Fibroblast of lung (primary cell): ENCODE measurements around the gene HM13. TPM values are rescaled to one million over a fixed set of nuclear protein-coding genes. Genes with fewer than 3 reads are reported as not detected.

Experiments
- DNase-seq, 2 donors: peaks; one replicate each; pipeline versions ENCODE4 v3.0.0 to v3.0.0-alpha.2; 2010; ENCODE audit warnings: low read depth in 2 of 2
- H2AFZ ChIP-seq: 2 replicates; pipeline ENCODE4 v1.5.1; 2012; ENCODE audit warnings: low read length, control low read depth, inconsistent platforms
- H3K27ac ChIP-seq: 2 replicates; pipeline ENCODE4 v1.5.1; 2011; ENCODE audit warnings: low read length, control low read depth; ENCODE audit not compliant: insufficient read depth
- H3K27me3 ChIP-seq: 2 replicates; pipeline ENCODE4 v1.5.1; 2011; ENCODE audit warnings: mild to moderate bottlenecking, low read length; ENCODE audit not compliant: control insufficient read depth, insufficient read depth
- H3K36me3 ChIP-seq: 2 replicates; pipeline ENCODE4 v1.5.1; 2011; ENCODE audit warnings: low read length; ENCODE audit not compliant: control insufficient read depth, insufficient read depth
- H3K4me1 ChIP-seq: 2 replicates; pipeline ENCODE4 v1.5.1; 2011; ENCODE audit warnings: low read length; ENCODE audit not compliant: control insufficient read depth, insufficient read depth; ENCODE audit errors: extremely low read depth
- H3K4me2 ChIP-seq: 2 replicates; pipeline ENCODE4 v1.5.1; 2011; ENCODE audit warnings: low read length, control low read depth; ENCODE audit not compliant: insufficient read depth; ENCODE audit errors: extremely low read depth
- H3K4me3 ChIP-seq, 4 experiments: fragments of 200-600 bp in 1 of 4; sonication (generic) in 1 of 4; replicated peaks in 1 of 4; 2 replicates each; pipeline ENCODE4 v1.5.1; 2011 to 2016; ENCODE audit warnings: low read length in 4 of 4, low read depth in 3 of 4, mild to moderate bottlenecking in 3 of 4, control low read depth in 2 of 4, inconsistent platforms in 1 of 4, mixed read lengths in 1 of 4; ENCODE audit not compliant: insufficient read depth in 1 of 4; ENCODE audit errors: control extremely low read depth in 1 of 4
- H3K79me2 ChIP-seq: 2 replicates; pipeline ENCODE4 v1.5.1; 2012; ENCODE audit warnings: mild to moderate bottlenecking, low read length, inconsistent platforms; ENCODE audit not compliant: control insufficient read depth, insufficient read depth
- H3K9ac ChIP-seq: 2 replicates; pipeline ENCODE4 v1.5.1; 2011; ENCODE audit warnings: mild to moderate bottlenecking, low read length, control low read depth; ENCODE audit not compliant: insufficient read depth
- H3K9me3 ChIP-seq: 2 replicates; pipeline ENCODE4 v1.5.1; 2012; ENCODE audit warnings: low read depth, low read length; ENCODE audit not compliant: control insufficient read depth, insufficient read depth
- H4K20me1 ChIP-seq: 2 replicates; pipeline ENCODE4 v1.5.1; 2011; ENCODE audit warnings: low read length; ENCODE audit not compliant: control insufficient read depth, insufficient read depth; ENCODE audit errors: extremely low read depth
- EZH2 ChIP-seq: IDR thresholded peaks from 2 replicates; pipeline ENCODE4 v1.5.1; 2012; ENCODE audit warnings: low read length, control low read depth, mild to moderate bottlenecking; ENCODE audit errors: missing control alignments
- polyA plus RNA-seq, 2 donors: library from polyadenylated mRNA; depleted of rRNA in 1 of 2; stranded (reverse) in 1 of 2; unstranded in 1 of 2; fragments of >200 nt; gene quantifications; 2 replicates each; pipeline ENCODE4 v1.2.1, GENCODE V29; 2011 to 2012; ENCODE audit warnings: missing spikeins in 1 of 2
- total RNA-seq: library from RNA; depleted of rRNA; stranded (reverse); fragments of >200 nt; gene quantifications from 2 replicates; pipeline ENCODE4 v1.2.1, GENCODE V29; 2014
- TF ChIP-seq, protein P1 (sequence below), 2 donors: IDR thresholded peaks in 1 of 2; conservative IDR thresholded peaks in 1 of 2; 1 replicate in 1 of 2; 2 replicates in 1 of 2; pipeline ENCODE4 v1.5.1; 2011 to 2012; ENCODE audit warnings: low read length in 2 of 2, control low read depth in 1 of 2, inconsistent platforms in 1 of 2, low read depth in 1 of 2, mild to moderate bottlenecking in 1 of 2

The HM13 gene
- total and polyA plus RNA-seq, 2 donors (not counting 1 experiment from before 2014, with no cell fraction given) = 52.5 to 157 TPM

DNA sequence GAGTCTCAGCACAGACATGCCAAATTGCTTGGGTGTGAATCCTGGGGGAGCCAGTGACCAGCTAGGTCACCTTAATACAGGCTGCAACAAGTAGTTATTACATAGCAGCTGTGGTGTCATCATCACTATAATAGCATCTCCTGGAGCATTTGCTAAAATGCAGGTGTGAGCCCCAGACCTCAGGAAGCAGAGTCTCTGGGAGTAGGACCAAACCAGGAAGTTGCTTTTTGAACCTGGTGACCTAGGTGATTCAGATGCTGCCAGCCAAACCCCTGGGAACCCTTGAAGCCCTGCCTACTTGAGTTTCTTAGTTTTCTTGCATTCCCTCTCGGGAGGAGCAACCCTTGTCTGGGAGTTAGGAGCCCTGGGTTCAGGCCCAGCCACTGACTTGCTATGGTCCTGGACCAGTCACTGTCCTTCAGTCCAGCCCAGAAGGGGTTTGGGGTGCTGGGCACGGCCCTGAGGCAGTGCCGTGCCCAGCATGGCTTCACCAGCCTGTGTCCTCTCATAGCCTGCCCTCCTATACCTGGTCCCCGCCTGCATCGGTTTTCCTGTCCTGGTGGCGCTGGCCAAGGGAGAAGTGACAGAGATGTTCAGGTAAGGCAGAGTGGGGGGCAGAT, 51.6 kb downstream of the HM13 start:
- Histone ChIP-seq H3K4me1 (peaks cover 18% of the 10 kb centered on the region), H3K79me2 (no peaks in the 10 kb centered on the region), H3K27me3 (no peaks in the 10 kb centered on the region), H3K9me3 (no peaks in the 10 kb centered on the region), H2AFZ (no peak overlapping the region), H3K4me3 (no peak overlapping the region), H3K36me3 (peaks cover 32% of the 10 kb centered on the region), H3K4me2 (no peak overlapping the region), H3K27ac (no peak overlapping the region), H3K9ac (no peak overlapping the region), H4K20me1 (no peaks in the 10 kb centered on the region)
- DNase-seq = no peak
- TF ChIP-seq EZH2 = no peak
- TF ChIP-seq, protein P1, sequence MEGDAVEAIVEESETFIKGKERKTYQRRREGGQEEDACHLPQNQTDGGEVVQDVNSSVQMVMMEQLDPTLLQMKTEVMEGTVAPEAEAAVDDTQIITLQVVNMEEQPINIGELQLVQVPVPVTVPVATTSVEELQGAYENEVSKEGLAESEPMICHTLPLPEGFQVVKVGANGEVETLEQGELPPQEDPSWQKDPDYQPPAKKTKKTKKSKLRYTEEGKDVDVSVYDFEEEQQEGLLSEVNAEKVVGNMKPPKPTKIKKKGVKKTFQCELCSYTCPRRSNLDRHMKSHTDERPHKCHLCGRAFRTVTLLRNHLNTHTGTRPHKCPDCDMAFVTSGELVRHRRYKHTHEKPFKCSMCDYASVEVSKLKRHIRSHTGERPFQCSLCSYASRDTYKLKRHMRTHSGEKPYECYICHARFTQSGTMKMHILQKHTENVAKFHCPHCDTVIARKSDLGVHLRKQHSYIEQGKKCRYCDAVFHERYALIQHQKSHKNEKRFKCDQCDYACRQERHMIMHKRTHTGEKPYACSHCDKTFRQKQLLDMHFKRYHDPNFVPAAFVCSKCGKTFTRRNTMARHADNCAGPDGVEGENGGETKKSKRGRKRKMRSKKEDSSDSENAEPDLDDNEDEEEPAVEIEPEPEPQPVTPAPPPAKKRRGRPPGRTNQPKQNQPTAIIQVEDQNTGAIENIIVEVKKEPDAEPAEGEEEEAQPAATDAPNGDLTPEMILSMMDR (conservative IDR thresholded peaks at IDR 0.05 in 1 of 2, IDR thresholded peaks at IDR 0.05 in 1 of 2; ENCODE audit: low read depth in 1 of 2, low read length in 2 of 2) = no peak

- H3K9me3 ChIP-seq = no peaks in the 10 kb centered on the region
- peaks cover 14% of the 10 kb centered on the region for H3K4me1 ChIP-seq
- no peak overlapping the region for H2AFZ ChIP-seq
- TF ChIP-seq EZH2 = no peak
- TF ChIP-seq, protein P1 (conservative IDR thresholded peaks at IDR 0.05 in 1 of 2, IDR thresholded peaks at IDR 0.05 in 1 of 2; ENCODE audit: low read depth in 1 of 2, low read length in 2 of 2) = no peak
- H3K4me3 ChIP-seq = no peak overlapping the region
- H3K27ac ChIP-seq = no peak overlapping the region
- H3K79me2 ChIP-seq = no peaks in the 10 kb centered on the region
- no peak overlapping the region for H3K4me2 ChIP-seq
- no peaks in the 10 kb centered on the region for H4K20me1 ChIP-seq
- H3K36me3 ChIP-seq = peaks cover 32% of the 10 kb centered on the region
- H3K27me3 ChIP-seq = no peaks in the 10 kb centered on the region
- no peak for DNase-seq
- H3K9ac ChIP-seq = no peak overlapping the region
These were observed 52.0 kb downstream of the HM13 start for GRCh38 chr20:31566319-31566657.

- H3K36me3 ChIP-seq = peaks cover 32% of the 10 kb centered on the region
These were observed 52.6 kb downstream of the HM13 start for GRCh38 chr20:31566658-31567379.

More at GRCh38 chr20:31566658-31567379, 52.6 kb downstream of the HM13 start:
- Histone ChIP-seq H3K4me3 (no peak overlapping the region), H3K79me2 (no peaks in the 10 kb centered on the region), H3K9ac (no peak overlapping the region), H3K27me3 (no peaks in the 10 kb centered on the region), H3K9me3 (no peaks in the 10 kb centered on the region), H4K20me1 (no peaks in the 10 kb centered on the region), H3K27ac (no peak overlapping the region), H3K4me1 (peaks cover 9% of the 10 kb centered on the region), H2AFZ (no peak overlapping the region), H3K4me2 (no peak overlapping the region)
- DNase-seq = peak in 1 of 2 donors; percentile 25
- TF ChIP-seq, protein P1 (conservative IDR thresholded peaks at IDR 0.05 in 1 of 2, IDR thresholded peaks at IDR 0.05 in 1 of 2; ENCODE audit: low read depth in 1 of 2, low read length in 2 of 2) = no peak
- no peak for TF ChIP-seq EZH2
